Thoracic aorta (tissue), 2 donors: ENCODE data around the gene ST6GAL2. TPM values are rescaled to one million over a fixed set of nuclear protein-coding genes. Genes with fewer than 3 reads are reported as not detected.

Source experiments
- ATAC-seq: fragments of 150-250 bp; one replicate; pipeline ENCODE4 v1.8.0; 2017; ENCODE audit warnings: low read depth; ENCODE audit not compliant: insufficient number of reproducible peaks, low FRiP score
- DNase-seq: peaks from one replicate; pipeline ENCODE4 v3.0.0-alpha.2; 2020; ENCODE audit warnings: low spot score
- H3K27ac ChIP-seq, 2 donors: fragments of 200-600 bp; sonication (generic); 1 replicate in 1 of 2; 2 replicates in 1 of 2; pipeline ENCODE4 v1.5.1; 2016; ENCODE audit warnings: mild to moderate bottlenecking in 2 of 2, moderate library complexity in 2 of 2
- H3K27me3 ChIP-seq: fragments of 200-600 bp; sonication (generic); replicated peaks from 2 replicates; pipeline ENCODE4 v1.6.0; 2016; ENCODE audit warnings: mild to moderate bottlenecking; ENCODE audit not compliant: insufficient read depth
- H3K36me3 ChIP-seq: fragments of 200-600 bp; sonication (generic); one replicate; pipeline ENCODE4 v1.5.1; 2016
- H3K4me1 ChIP-seq, 2 donors: fragments of 200-600 bp; sonication (generic); 1 replicate in 1 of 2; 2 replicates in 1 of 2; pipeline versions ENCODE4 v1.5.1 to v1.6.0; 2016; ENCODE audit warnings: low read depth in 2 of 2, mild to moderate bottlenecking in 1 of 2; ENCODE audit not compliant: control insufficient read depth in 1 of 2
- H3K4me3 ChIP-seq: fragments of 200-600 bp; sonication (generic); 2 replicates; pipeline ENCODE4 v1.5.1; 2016; ENCODE audit warnings: mild to moderate bottlenecking
- H3K9me3 ChIP-seq: fragments of 200-600 bp; sonication (generic); 2 replicates; pipeline ENCODE4 v1.5.1; 2016
- total RNA-seq, 2 donors: library from RNA; depleted of rRNA; stranded (reverse); fragments of >200 nt; gene quantifications; one replicate each; pipeline versions ENCODE4 v1.1.0 to v1.2.3, GENCODE V29; 2016
- TF ChIP-seq, protein P1 (sequence below): fragments of 200-600 bp; sonication (generic); IDR thresholded peaks from one replicate; pipeline ENCODE4 v1.5.1; 2019; ENCODE audit warnings: antibody characterized with exemption

Gene ST6GAL2
- total RNA-seq, 2 donors from 2014 or later: 71.1 to 900 TPM

DNA sequence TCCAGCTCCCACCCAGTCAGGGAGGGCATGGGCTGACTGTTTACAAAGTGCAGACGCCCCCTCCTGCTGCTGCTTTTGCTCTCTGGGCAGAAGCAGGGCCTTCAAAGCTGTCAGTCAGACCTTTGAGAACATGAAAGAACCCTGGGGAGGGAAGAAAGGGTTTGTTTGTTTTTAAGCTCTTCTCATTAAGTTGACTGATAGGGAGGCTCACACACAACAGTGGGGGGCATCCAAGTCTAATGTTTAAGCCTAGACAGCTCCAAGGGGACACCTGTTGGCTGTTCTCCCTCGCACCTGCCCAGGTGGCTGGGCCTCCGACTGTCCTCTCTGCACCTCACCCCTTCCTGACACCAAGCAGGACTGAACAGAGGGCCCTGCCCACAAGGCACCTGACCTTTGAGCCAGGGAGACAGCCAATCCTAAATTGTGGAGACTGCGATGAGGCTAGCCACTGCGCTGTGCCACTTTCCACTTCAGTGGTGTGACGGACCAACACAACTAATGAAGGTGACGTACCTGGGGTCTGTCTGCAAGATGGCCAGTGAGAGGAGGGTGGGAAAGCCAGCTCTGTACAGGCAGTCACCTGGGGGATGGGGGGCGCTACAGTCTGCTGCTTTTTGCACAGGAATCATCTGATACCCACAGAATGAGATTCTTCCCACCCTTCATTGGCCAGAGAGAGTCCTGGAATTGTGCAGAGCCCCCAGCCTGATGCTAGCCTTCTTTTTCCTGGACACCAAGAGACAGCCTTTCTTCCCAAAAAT, 16.3 kb downstream of the ST6GAL2 start:
- H3K36me3 ChIP-seq: no peaks in the 10 kb centered on the region
- no peak overlapping the region for H3K4me3 ChIP-seq
- peaks cover 18 to 90% of the 10 kb centered on the region in 2 donors for H3K4me1 ChIP-seq
- ATAC-seq (no peak), DNase-seq (no peak)
- no peaks in the 10 kb centered on the region for H3K9me3 ChIP-seq
- H3K27me3 ChIP-seq: no peaks in the 10 kb centered on the region
- peak overlapping the region; percentile 76 to 83 for H3K27ac ChIP-seq
- TF ChIP-seq, protein P1, sequence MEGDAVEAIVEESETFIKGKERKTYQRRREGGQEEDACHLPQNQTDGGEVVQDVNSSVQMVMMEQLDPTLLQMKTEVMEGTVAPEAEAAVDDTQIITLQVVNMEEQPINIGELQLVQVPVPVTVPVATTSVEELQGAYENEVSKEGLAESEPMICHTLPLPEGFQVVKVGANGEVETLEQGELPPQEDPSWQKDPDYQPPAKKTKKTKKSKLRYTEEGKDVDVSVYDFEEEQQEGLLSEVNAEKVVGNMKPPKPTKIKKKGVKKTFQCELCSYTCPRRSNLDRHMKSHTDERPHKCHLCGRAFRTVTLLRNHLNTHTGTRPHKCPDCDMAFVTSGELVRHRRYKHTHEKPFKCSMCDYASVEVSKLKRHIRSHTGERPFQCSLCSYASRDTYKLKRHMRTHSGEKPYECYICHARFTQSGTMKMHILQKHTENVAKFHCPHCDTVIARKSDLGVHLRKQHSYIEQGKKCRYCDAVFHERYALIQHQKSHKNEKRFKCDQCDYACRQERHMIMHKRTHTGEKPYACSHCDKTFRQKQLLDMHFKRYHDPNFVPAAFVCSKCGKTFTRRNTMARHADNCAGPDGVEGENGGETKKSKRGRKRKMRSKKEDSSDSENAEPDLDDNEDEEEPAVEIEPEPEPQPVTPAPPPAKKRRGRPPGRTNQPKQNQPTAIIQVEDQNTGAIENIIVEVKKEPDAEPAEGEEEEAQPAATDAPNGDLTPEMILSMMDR: no peak

DNA sequence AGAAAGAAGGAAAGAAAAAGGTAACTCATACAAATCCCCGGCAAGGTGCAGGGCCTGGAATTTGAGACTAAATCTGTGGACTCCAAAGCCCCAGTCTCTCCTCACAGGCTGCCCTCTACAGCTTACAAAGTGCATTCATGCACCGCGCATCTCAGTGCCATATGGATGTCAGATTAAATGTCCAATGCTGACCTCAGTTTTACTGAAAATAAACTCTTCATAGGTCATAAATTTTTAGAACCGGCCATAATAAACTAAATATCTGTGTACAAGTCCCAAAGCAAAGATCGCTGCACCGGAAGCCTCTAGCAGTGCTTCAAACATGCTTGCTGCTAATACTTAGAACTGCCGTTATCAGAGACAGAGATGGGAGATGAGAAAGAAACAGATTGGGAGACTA, 17.7 kb downstream of the ST6GAL2 start:
- DNase-seq: no peak
- peaks cover 27 to 91% of the 10 kb centered on the region in 2 donors for H3K4me1 ChIP-seq
- no peaks in the 10 kb centered on the region for H3K27me3 ChIP-seq
- H3K9me3 ChIP-seq: no peaks in the 10 kb centered on the region
- H3K36me3 ChIP-seq: no peaks in the 10 kb centered on the region
- TF ChIP-seq, protein P1: peak; percentile 64
- H3K4me3 ChIP-seq: peak overlapping the region; percentile 66
- peak; percentile 76 for ATAC-seq
- peak overlapping the region; percentile 76 to 83 for H3K27ac ChIP-seq

DNA sequence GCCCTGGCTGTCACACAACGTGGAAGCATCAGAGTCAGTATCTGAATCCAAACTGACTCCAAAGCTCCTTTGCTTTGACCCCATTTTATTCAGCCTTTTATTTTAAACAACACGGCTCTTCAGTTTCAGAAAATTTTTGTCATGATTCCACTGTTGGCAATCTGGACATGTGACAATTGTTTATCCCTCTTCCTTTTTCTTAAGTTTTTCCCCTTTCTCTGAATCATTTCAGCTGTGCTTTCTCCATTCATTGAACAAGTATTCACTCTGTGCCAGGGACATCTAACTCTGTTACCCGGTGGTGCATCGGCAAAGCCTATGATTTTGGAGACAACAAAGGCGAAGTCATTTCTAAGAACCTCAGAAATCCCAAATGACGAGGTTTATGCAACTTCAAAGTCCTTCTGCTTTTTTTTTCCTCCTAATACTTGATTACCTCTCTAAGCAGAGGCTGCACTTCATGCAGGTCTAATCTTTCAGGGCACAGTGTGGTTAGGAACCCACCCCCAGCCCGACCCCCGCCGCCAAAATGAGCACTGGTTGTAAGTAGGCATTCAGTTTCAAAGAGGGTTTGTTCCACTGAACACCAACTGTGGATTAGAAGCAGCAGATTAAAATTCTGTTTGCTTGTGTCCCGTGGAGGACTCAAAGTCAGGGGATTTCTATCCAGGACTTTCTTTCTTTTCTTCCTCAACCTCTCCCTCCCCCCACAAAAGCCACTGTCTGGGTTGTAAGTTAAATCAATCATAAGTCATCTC, 18.6 kb downstream of the ST6GAL2 start:
- H3K4me3 ChIP-seq: peak overlapping the region; percentile 66
- DNase-seq (no peak), ATAC-seq (no peak)
- TF ChIP-seq, protein P1: no peak
- no peaks in the 10 kb centered on the region for H3K9me3 ChIP-seq
- peaks cover 27 to 90% of the 10 kb centered on the region in 2 donors for H3K4me1 ChIP-seq
- no peaks in the 10 kb centered on the region for H3K27me3 ChIP-seq
- no peaks in the 10 kb centered on the region for H3K36me3 ChIP-seq
- peak overlapping the region; percentile 76 to 83 for H3K27ac ChIP-seq

DNA sequence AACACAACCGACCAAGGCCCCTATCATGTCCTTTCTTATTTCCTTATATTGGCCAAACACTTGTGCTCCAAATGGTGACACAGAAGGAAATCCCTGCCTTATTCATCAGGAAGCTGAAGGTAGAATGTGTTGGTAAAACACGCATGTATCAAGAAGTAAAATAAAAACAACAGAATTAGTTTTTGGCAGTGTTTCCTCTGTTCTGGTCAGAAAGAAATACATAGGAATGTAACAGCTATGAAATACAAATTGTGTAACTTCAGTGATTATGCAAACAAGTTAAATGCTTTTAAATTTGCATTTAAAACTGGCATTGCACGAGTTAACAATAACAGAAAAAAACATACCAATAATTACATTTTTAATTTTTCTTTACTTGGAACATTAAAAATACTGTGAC, 19.3 kb downstream of the ST6GAL2 start:
- ATAC-seq (no peak), DNase-seq (no peak)
- Histone ChIP-seq H3K36me3 (no peaks in the 10 kb centered on the region), H3K27me3 (no peaks in the 10 kb centered on the region), H3K4me3 (peak overlapping the region; percentile 66), H3K4me1 (peaks cover 28 to 90% of the 10 kb centered on the region in 2 donors), H3K27ac (peak overlapping the region; percentile 76 to 83), H3K9me3 (no peaks in the 10 kb centered on the region)
- TF ChIP-seq, protein P1: no peak

DNA sequence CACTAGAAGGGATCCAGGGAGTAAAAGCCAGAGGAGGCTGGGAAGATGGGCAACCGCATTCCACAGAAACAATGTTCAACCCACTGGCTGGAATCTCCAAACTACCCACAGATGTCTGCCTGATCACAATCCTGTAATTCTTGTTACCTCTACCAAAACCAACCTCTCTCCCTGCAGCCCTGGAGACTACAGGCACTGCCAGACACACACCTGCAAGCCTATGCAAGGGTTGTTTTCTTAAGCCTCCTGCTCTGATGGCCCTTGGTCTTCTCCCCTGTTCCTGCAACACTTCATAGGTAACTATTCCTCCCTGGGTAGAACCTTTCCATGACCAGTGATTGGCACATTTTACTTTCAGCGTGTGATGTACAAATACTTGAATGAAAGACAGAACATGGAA, 21.9 kb downstream of the ST6GAL2 start:
- ATAC-seq (no peak), DNase-seq (no peak)
- peaks cover 27 to 95% of the 10 kb centered on the region in 2 donors for H3K4me1 ChIP-seq
- H3K9me3 ChIP-seq: no peaks in the 10 kb centered on the region
- TF ChIP-seq, protein P1: no peak
- no peaks in the 10 kb centered on the region for H3K36me3 ChIP-seq
- H3K27me3 ChIP-seq: no peaks in the 10 kb centered on the region
- H3K4me3 ChIP-seq: no peak overlapping the region
- peak overlapping the region; percentile 76 to 83 for H3K27ac ChIP-seq
